K562 (cell line): Measurements from ENCODE around the gene TYMP. TPM values are rescaled to one million over a fixed set of nuclear protein-coding genes. Genes with fewer than 3 reads are reported as not detected.

ENCODE experiments used
- ATAC-seq: fragments of 200-7000 bp; cut with Tn5 transposase; 3 replicates; pipeline ENCODE4 v1.9.1; 2020; ENCODE audit warnings: moderate library complexity
- BruUV-seq: library from RNA; stranded (reverse); fragments of 400-500 nt; replicated peaks from 2 replicates; lab custom pipeline; 2021; lab: Mats Ljungman, UMichigan
- CTCF ChIA-PET: fragments of 300-600 bp; formaldehyde crosslinking; extraction: SDS; loops from one replicate; lab custom pipeline; 2021; ENCODE audit warnings: low intra/inter-chr PET ratio; lab: Yijun Ruan, JAX
- POLR2A ChIA-PET: fragments of 300-600, 350-650 bp; sonication (Branson Sonifier 250); formaldehyde crosslinking; extraction: SDS; loops from one replicate; lab custom pipeline; 2021; ENCODE audit warnings: antibody characterized with exemption, inconsistent platforms; lab: Yijun Ruan, JAX
- DNase-seq, 4 experiments: peaks; one replicate each; pipeline versions ENCODE4 v3.0.0 to v3.0.0-alpha.2; 2011 to 2018; ENCODE audit warnings: low spot score in 3 of 4, mixed read lengths in 3 of 4; ENCODE audit errors: extremely low read depth in 1 of 4
- FAIRE-seq: peaks from 2 replicates; lab custom pipeline; 2011; peaks lifted over from hg19 to GRCh38; lab: Jason Lieb, UNC
- H2AFZ ChIP-seq: 2 replicates; pipeline ENCODE4 v1.6.0; 2011; ENCODE audit warnings: low read depth, low read length, control low read depth, inconsistent platforms
- H3K27ac ChIP-seq: fragments of 200-600 bp; 3 replicates; pipeline ENCODE4 v1.8.0; 2011; ENCODE audit warnings: low read depth, mild to moderate bottlenecking, control low read depth, inconsistent platforms, low read length, moderate library complexity, mixed read lengths; ENCODE audit errors: extremely low read depth
- H3K27me3 ChIP-seq, 2 experiments: fragments of 300-600 bp in 1 of 2; 2 replicates in 1 of 2; 3 replicates in 1 of 2; pipeline versions ENCODE4 v1.6.0 to v1.8.0; 2011; ENCODE audit warnings: inconsistent platforms in 2 of 2, low read length in 2 of 2, mild to moderate bottlenecking in 1 of 2, mixed read lengths in 1 of 2, moderate library complexity in 1 of 2; ENCODE audit not compliant: control insufficient read depth in 2 of 2, insufficient read depth in 2 of 2
- H3K36me3 ChIP-seq: fragments of 300-600 bp; 3 replicates; pipeline ENCODE4 v1.8.0; 2011; ENCODE audit warnings: mild to moderate bottlenecking, low read length, inconsistent platforms; ENCODE audit not compliant: control insufficient read depth, insufficient read depth
- H3K4me1 ChIP-seq, 2 experiments: fragments of 200-600 bp in 1 of 2; replicated peaks in 1 of 2; 2 replicates in 1 of 2; 3 replicates in 1 of 2; pipeline versions ENCODE4 v1.5.1 to v1.8.0; 2011; ENCODE audit warnings: inconsistent platforms in 2 of 2, low read length in 2 of 2, mild to moderate bottlenecking in 1 of 2, mixed read lengths in 1 of 2, moderate library complexity in 1 of 2; ENCODE audit not compliant: control insufficient read depth in 2 of 2, insufficient read depth in 2 of 2
- H3K4me2 ChIP-seq: 2 replicates; pipeline ENCODE4 v1.6.1; 2011; ENCODE audit warnings: low read length, control low read depth, inconsistent platforms, mixed read lengths; ENCODE audit not compliant: insufficient read depth
- H3K4me3 ChIP-seq: fragments of 200-600 bp; sonication (generic), shearing (Covaris generic); 2 replicates; pipeline ENCODE4 v1.5.1; 2016; ENCODE audit warnings: control low read depth, inconsistent platforms
- H3K79me2 ChIP-seq: fragments of 200-600 bp; 3 replicates; pipeline ENCODE4 v1.8.0; 2011; ENCODE audit warnings: low read length, inconsistent platforms; ENCODE audit not compliant: control insufficient read depth, insufficient read depth
- H3K9ac ChIP-seq, 2 experiments: 2 replicates each; pipeline versions ENCODE4 v1.6.0 to v1.6.1; 2011; ENCODE audit warnings: low read depth in 2 of 2, low read length in 2 of 2, control low read depth in 1 of 2, inconsistent platforms in 1 of 2, mild to moderate bottlenecking in 1 of 2, mixed read lengths in 1 of 2; ENCODE audit not compliant: insufficient read depth in 1 of 2
- H3K9me1 ChIP-seq: one replicate; pipeline ENCODE4 v1.6.0; 2011; ENCODE audit warnings: inconsistent platforms, mild to moderate bottlenecking, low read length, moderate library complexity; ENCODE audit not compliant: control insufficient read depth, insufficient read depth
- H3K9me3 ChIP-seq: replicated peaks from 2 replicates; pipeline ENCODE4 v1.5.1; 2011; ENCODE audit warnings: low read depth, low read length, inconsistent platforms; ENCODE audit not compliant: control insufficient read depth, insufficient read depth
- H4K20me1 ChIP-seq: replicated peaks from 2 replicates; pipeline ENCODE4 v1.6.1; 2011; ENCODE audit warnings: low read length, inconsistent platforms, mixed read lengths; ENCODE audit not compliant: control insufficient read depth, insufficient read depth
- FOXK2 ChIP-seq, 2 experiments: fragments of 450-650 bp; IDR thresholded peaks in 1 of 2; conservative IDR thresholded peaks in 1 of 2; 2 replicates each; pipeline ENCODE4 v1.6.1; 2016; ENCODE audit warnings: low read depth in 2 of 2, mild to moderate bottlenecking in 1 of 2
- HMGXB4 ChIP-seq: sonication (generic); formaldehyde crosslinking; IDR thresholded peaks from 2 replicates; pipeline ENCODE4 v1.8.1; 2023; ENCODE audit warnings: mild to moderate bottlenecking, missing genetic modification reagents
- KDM2B ChIP-seq: fragments of 250-450 bp; sonication (Bioruptor Pico); IDR thresholded peaks from 2 replicates; pipeline ENCODE4 v1.8.0; 2021; ENCODE audit warnings: mild to moderate bottlenecking, moderate library complexity
- MGA ChIP-seq: fragments of 450-650 bp; IDR thresholded peaks from 2 replicates; pipeline ENCODE4 v1.6.1; 2016; ENCODE audit warnings: mild to moderate bottlenecking, moderate library complexity
- POLR2H ChIP-seq: IDR thresholded peaks from 2 replicates; pipeline ENCODE4 v1.6.1; 2016; ENCODE audit warnings: missing genetic modification characterization, low read depth, mild to moderate bottlenecking, control low read depth, missing compliant biosample characterization, moderate library complexity
- RAD21 ChIP-seq, 2 experiments: fragments of 250-450 bp in 1 of 2; fragments of 450-650 bp in 1 of 2; sonication (Bioruptor Pico) in 1 of 2; formaldehyde crosslinking in 1 of 2; IDR thresholded peaks in 1 of 2; conservative IDR thresholded peaks in 1 of 2; 2 replicates each; pipeline versions ENCODE4 v1.4.0 to v1.8.0; 2020 to 2022; ENCODE audit warnings: mild to moderate bottlenecking in 2 of 2, moderate library complexity in 1 of 2
- WGBS: fragments of 100-300 bp; shearing (Covaris generic); methylation state at CpG from one replicate; pipeline ENCODE4 v1.1.6; 2016; ENCODE audit warnings: low coverage, mixed read lengths; ENCODE audit not compliant: insufficient coverage; ENCODE audit errors: missing lambda C conversion rate; 5-methylcytosine and 5-hydroxymethylcytosine counted together
- in situ Hi-C: fragments of 300-500 bp; cut with MboI; formaldehyde crosslinking; loops from 4 replicates; pipeline ENCODE4 v1.15.0; 2018; ENCODE audit warnings: inconsistent platforms, mixed read lengths
- intact Hi-C: fragments of 100-400 bp; cut with micrococcal nuclease; formaldehyde crosslinking; loops from 2 replicates; pipeline ENCODE4 v1.14.2; 2022
- polyA plus RNA-seq, 8 experiments: library from polyadenylated mRNA; depleted of rRNA in 4 of 8; stranded (reverse) in 5 of 8; unstranded in 3 of 8; fragments of >200 nt; fragmentation: Nextera tagmentation in 2 of 8; fragmentation: Illumina TruSeq in 1 of 8; extraction: Ambion mirVana in 2 of 8; extraction: Trizol in 1 of 8; gene quantifications; 2 replicates each; pipeline versions ENCODE4 v1.2.1 to v1.2.3, GENCODE V29; 2011 to 2014; ENCODE audit warnings: inconsistent platforms in 1 of 8, missing spikeins in 1 of 8
- total RNA-seq, 7 experiments: library from RNA; depleted of rRNA in 6 of 7; stranded (reverse); fragments of >200 nt in 6 of 7; fragmentation: Illumina TruSeq in 2 of 7; extraction: Trizol in 2 of 7; gene quantifications; 2 replicates each; pipeline versions ENCODE4 v1.2.1 to v1.2.3, GENCODE V29; 2011 to 2021; ENCODE audit warnings: low replicate concordance in 1 of 7

Gene TYMP
- total and polyA plus RNA-seq, 9 of the 15 experiments (the other 6 are each of a cell fraction or from before 2014, with no cell fraction given), result 0.03 to 4.0 (median 2.4) TPM; not detected in 4

DNA sequence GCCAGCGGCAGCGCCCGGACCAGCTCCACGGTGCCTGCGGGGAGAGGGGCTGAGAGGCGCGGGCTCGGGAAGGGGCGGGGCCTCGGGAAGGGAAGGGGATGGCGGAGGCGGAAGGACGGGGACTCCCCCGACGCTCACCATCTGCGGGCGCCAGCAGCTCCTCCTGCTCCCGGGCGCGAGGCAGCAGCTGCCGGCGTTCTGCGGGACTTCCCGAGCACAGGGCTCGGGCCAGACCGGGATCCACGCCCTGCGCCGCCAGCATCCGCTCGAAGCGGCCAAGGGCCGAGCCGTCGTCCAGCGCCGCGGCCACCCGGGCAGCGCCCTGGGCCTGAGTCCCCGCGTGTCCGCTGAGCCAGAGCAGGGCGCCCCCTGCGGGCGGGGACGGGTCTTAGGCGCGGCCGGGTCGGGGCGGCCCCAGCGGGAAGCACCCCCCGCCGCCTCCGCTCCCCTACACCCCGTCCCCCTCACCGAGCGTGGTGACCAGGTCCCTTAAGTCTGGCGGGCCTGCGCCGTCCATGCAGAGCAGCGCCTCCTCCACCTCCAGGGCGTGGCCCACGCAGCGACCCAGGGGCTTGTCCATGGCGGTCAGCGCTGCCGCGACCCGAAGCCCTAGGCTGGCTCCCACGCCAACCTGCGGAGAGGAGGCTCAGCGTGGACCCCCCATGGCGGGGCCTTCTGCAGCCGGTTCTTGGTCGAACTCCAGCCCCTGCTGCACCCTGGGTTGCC, 3.5 kb downstream of the TYMP start:
- Histone ChIP-seq H3K4me3 (peak overlapping the region; percentile 71), H3K4me2 (peak overlapping the region; percentile 88), H3K27me3 (no peaks in the 10 kb centered on the region), H3K9me1 (no peaks in the 10 kb centered on the region), H3K4me1 (peaks cover 8 to 72% of the 10 kb centered on the region in 2 experiments; a peak in 4 of 5 replicates), H3K27ac (peak overlapping the region; percentile 89), H4K20me1 (peaks cover 12% of the 10 kb centered on the region; the same call in 1 of the 2 replicates), H2AFZ (peak overlapping the region; percentile 82), H3K9ac (peak overlapping the region; percentile 86 to 96), H3K79me2 (peaks cover 34% of the 10 kb centered on the region), H3K36me3 (peaks cover 35% of the 10 kb centered on the region; the same call in 1 of the 3 replicates), H3K9me3 (0 out of 2 replicates have a peak, but pooled peaks cover 2% of the 10 kb centered on the region)
- DNase-seq (peak; percentile 72 to 78 (median 76)), ATAC-seq (peak; percentile 59), FAIRE-seq (no peak)
- in situ Hi-C loops, result no loop called here
- intact Hi-C loops, result loop anchor here (1.0 to 5.0 kb wide), 2 partner anchors 8 to 36 kb away; partner anchors contain the start of gene SYCE3
- ChIA-PET POLR2A (interaction anchor here (0.7 to 5.3 kb wide), 7 partner anchors 11 to 57 kb away, joined by 3 to 65 read pairs (median 5); partner anchors contain the start of genes CHKB, LMF2, NCAPH2 and SYCE3), CTCF (interaction anchor here (1.2 kb wide), 1 partner anchor 49 kb away, joined by 3 read pairs; no protein-coding TSS in a partner anchor)
- WGBS, result under 1% methylated on average over 33 of the region's 77 CpGs
- BruUV-seq, result no TSS peak
- TF ChIP-seq RAD21 (CRISPR knock-in tag; conservative IDR thresholded peaks at IDR 0.05 in 1 of 2, IDR thresholded peaks at IDR 0.05 in 1 of 2) (peak; percentile 16 to 26; a peak in 2 of 4 replicates), HMGXB4 (CRISPR knock-in tag) (peak; percentile 58; the same call in 1 of the 2 replicates), FOXK2 (conservative IDR thresholded peaks at IDR 0.05 in 1 of 2, IDR thresholded peaks at IDR 0.05 in 1 of 2; ENCODE audit: low read depth in 2 of 2) (no peak), POLR2H (tag) (0 out of 2 replicates have a peak, but pooled peaks have one; percentile 7), KDM2B (no peak), MGA (peak; percentile 81)
